KMS-11 (cell line): ENCODE measurements around the gene COIL.

Source experiments
- H2AFZ ChIP-seq: fragments of 200-600 bp; sonication (generic); 2 replicates; pipeline ENCODE4 v1.6.1; 2016; ENCODE audit warnings: antibody characterized with exemption, mixed run types, low read depth
- H3K27ac ChIP-seq: fragments of 200-600 bp; sonication (generic); 2 replicates; pipeline ENCODE4 v1.6.1; 2016; ENCODE audit warnings: mild to moderate bottlenecking, mixed run types
- H3K27me3 ChIP-seq: fragments of 200-600 bp; sonication (generic); 2 replicates; pipeline ENCODE4 v1.6.1; 2017; ENCODE audit warnings: mild to moderate bottlenecking, low read depth, mixed run types, moderate library complexity; ENCODE audit not compliant: insufficient read depth
- H3K36me3 ChIP-seq: fragments of 200-600 bp; sonication (generic); 2 replicates; pipeline ENCODE4 v1.6.1; 2017; ENCODE audit warnings: mild to moderate bottlenecking, mixed run types; ENCODE audit not compliant: insufficient read depth
- H3K4me1 ChIP-seq: fragments of 200-600 bp; sonication (generic); 2 replicates; pipeline ENCODE4 v1.6.1; 2016; ENCODE audit warnings: mild to moderate bottlenecking, low read depth, mixed run types; ENCODE audit not compliant: poor library complexity, severe bottlenecking
- H3K4me2 ChIP-seq: fragments of 200-600 bp; sonication (generic); 2 replicates; pipeline ENCODE4 v1.7.0; 2016; ENCODE audit warnings: mild to moderate bottlenecking, mixed run types
- H3K4me3 ChIP-seq: fragments of 200-600 bp; sonication (generic); IDR thresholded peaks from 2 replicates; pipeline ENCODE4 v1.6.1; 2017; ENCODE audit warnings: low read depth, low read length, mixed read lengths; ENCODE audit not compliant: insufficient read depth
- H3K79me2 ChIP-seq: fragments of 200-600 bp; sonication (generic); 2 replicates; pipeline ENCODE4 v1.6.1; 2016; ENCODE audit warnings: low read depth, mixed run types; ENCODE audit not compliant: insufficient read depth
- H3K9ac ChIP-seq: fragments of 200-600 bp; sonication (generic); 2 replicates; pipeline ENCODE4 v1.6.1; 2016; ENCODE audit warnings: mild to moderate bottlenecking, mixed run types
- H4K20me1 ChIP-seq: fragments of 200-600 bp; sonication (generic); 2 replicates; pipeline ENCODE4 v1.6.1; 2016; ENCODE audit warnings: mild to moderate bottlenecking, mixed run types; ENCODE audit not compliant: insufficient read depth
- CTCF ChIP-seq: fragments of 200-600 bp; sonication (generic); conservative IDR thresholded peaks from 2 replicates; pipeline ENCODE4 v1.6.1; 2017; ENCODE audit warnings: low read depth, mild to moderate bottlenecking, antibody characterized with exemption, low read length, moderate library complexity, mixed read lengths

The COIL gene

GRCh38 chr17:56960596-56961538 lies at the start of gene COIL:
Gene COIL (minus strand): TSS chr17:56961050. CDS start chr17:56961019, 31 bp downstream.
- peak within 1 kb of the TSS; percentile 91 for H3K27ac ChIP-seq
- peaks cover 36% of the 10 kb centered on the region for H3K79me2 ChIP-seq
- H3K4me2 ChIP-seq, result peak within 1 kb of the TSS; percentile 43
- peak within 1 kb of the TSS; percentile 93 for H2AFZ ChIP-seq
- peak; percentile 99 for TF ChIP-seq CTCF
- no peak within 1 kb of the TSS for H3K4me3 ChIP-seq
- H4K20me1 ChIP-seq, result no peaks in the 10 kb centered on the region
- H3K9ac ChIP-seq, result peak within 1 kb of the TSS; percentile 95
- H3K36me3 ChIP-seq, result peaks cover 2% of the 10 kb centered on the region; the same call in 1 of the 2 replicates
- H3K27me3 ChIP-seq, result no peaks in the 10 kb centered on the region
- peaks cover 15% of the 10 kb centered on the region for H3K4me1 ChIP-seq

GRCh38 chr17:57010487-57010886 lies 49.6 kb upstream of the COIL start:
- Histone ChIP-seq H3K27ac (no peak overlapping the region), H3K36me3 (no peaks in the 10 kb centered on the region), H4K20me1 (no peaks in the 10 kb centered on the region), H3K9ac (no peak overlapping the region), H2AFZ (no peak overlapping the region), H3K4me1 (peaks cover 10% of the 10 kb centered on the region), H3K4me2 (no peak overlapping the region), H3K4me3 (no peak overlapping the region), H3K27me3 (no peaks in the 10 kb centered on the region), H3K79me2 (no peaks in the 10 kb centered on the region)
- TF ChIP-seq CTCF, result no peak

DNA sequence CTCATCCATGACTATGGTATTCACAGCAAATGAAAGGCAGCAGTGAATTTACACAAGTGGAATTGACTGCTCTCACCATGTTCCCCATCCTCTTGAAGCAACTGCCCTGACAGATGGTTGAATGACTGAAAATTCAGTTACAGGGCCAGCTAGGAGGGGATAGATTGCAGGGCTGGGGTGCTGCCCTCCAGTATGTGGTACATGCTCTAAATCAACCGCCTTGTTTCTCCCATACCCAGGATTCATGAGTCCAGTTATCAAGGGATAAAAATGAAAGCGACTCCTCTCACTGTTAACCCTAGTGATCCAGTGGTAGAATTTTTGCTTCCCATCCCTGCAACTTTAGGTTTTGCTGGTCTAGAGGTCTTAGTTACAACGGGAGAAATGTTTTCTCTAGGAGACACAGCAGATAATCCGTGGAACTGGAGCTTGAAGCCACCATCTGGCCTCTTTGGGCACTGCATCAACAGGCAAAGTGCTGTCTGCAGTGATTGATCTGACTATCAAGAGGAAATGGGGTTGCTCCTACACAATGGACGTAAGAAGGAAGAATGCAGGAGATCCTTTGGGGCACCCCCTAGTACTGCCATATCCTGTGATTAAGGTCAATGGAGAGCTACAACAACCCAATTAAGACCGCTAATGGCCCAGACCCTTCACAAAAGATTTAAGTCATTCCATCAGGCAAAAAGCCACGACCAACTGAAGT lies 49.0 kb upstream of the COIL start:
- Histone ChIP-seq H3K27ac (no peak overlapping the region), H3K79me2 (no peaks in the 10 kb centered on the region), H3K36me3 (no peaks in the 10 kb centered on the region), H3K9ac (no peak overlapping the region), H3K4me1 (peaks cover 15% of the 10 kb centered on the region), H3K4me2 (no peak overlapping the region), H2AFZ (peak overlapping the region; percentile 41; the same call in 1 of the 2 replicates), H4K20me1 (no peaks in the 10 kb centered on the region), H3K4me3 (no peak overlapping the region), H3K27me3 (no peaks in the 10 kb centered on the region)
- TF ChIP-seq CTCF, result peak; percentile 87

DNA sequence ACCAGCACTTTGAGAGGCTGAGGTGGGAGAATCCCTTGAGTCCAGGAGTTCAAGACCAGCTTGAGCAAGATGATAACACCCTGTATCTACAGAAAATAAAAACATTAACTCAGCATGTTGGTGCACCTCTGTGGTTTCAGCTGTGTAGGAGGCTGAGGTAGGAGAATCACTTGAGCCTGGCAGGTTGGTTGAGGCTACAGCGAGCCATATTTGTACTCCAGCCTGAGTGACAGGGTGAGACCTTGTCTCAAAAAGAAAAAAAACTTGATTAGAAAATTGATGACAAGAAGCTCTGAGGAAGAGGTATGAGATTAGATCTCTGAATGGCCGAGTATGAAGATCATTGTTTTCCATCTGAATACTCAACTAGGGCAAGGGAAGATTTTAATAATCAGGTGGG lies 48.1 kb upstream of the COIL start:
- H3K27me3 ChIP-seq, result no peaks in the 10 kb centered on the region
- H3K36me3 ChIP-seq, result no peaks in the 10 kb centered on the region
- no peaks in the 10 kb centered on the region for H4K20me1 ChIP-seq
- no peak for TF ChIP-seq CTCF
- no peak overlapping the region for H3K4me3 ChIP-seq
- H2AFZ ChIP-seq, result no peak overlapping the region
- no peak overlapping the region for H3K9ac ChIP-seq
- no peak overlapping the region for H3K4me2 ChIP-seq
- no peak overlapping the region for H3K27ac ChIP-seq
- H3K79me2 ChIP-seq, result no peaks in the 10 kb centered on the region
- H3K4me1 ChIP-seq, result peaks cover 16% of the 10 kb centered on the region
